ENCODE data around the gene MSI2.

DNA sequence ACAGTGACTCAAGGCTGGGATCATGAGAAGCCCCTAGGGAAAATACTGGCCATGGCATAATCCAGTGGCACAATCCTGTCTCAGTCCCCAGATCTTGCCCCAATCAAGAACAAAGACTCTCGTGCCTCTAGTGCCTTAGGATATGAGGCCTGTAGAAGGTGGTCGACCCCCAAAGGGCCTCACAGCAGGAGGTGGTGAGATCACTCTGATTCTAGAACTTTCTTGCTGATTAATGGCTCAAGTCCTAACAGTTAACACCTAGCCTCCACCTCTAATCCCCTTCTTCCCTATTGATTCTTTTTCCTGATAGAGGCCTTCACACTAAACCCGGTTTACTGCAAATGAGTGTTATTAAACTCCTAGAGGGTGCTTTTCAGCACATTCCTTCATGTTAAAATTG is 312.0 kb downstream of the MSI2 start:
- TF ChIP-seq CTCF (IDR thresholded peaks at IDR 0.05) (no peak), EZH2 (IDR thresholded peaks at IDR 0.05; ENCODE audit: borderline replicate concordance, insufficient read depth, low read depth, low read length, poor library complexity, severe bottlenecking) (no peak)

Data from B cell (primary cell).